HG03565 (cell line): ENCODE measurements around the gene CEMIP2.
"Not testable (repeated sequence)": the region's sequence is repeated elsewhere in the genome, so short reads cannot be mapped to it uniquely, and the experiment has no call there.

Experiments
- ATAC-seq: cut with Tn5 transposase; IDR thresholded peaks from one replicate; pipeline ENCODE4 v1.9.1; 2021; ENCODE audit warnings: mild to moderate bottlenecking, moderate library complexity; ENCODE audit not compliant: unreplicated experiment

The CEMIP2 gene, protein sequence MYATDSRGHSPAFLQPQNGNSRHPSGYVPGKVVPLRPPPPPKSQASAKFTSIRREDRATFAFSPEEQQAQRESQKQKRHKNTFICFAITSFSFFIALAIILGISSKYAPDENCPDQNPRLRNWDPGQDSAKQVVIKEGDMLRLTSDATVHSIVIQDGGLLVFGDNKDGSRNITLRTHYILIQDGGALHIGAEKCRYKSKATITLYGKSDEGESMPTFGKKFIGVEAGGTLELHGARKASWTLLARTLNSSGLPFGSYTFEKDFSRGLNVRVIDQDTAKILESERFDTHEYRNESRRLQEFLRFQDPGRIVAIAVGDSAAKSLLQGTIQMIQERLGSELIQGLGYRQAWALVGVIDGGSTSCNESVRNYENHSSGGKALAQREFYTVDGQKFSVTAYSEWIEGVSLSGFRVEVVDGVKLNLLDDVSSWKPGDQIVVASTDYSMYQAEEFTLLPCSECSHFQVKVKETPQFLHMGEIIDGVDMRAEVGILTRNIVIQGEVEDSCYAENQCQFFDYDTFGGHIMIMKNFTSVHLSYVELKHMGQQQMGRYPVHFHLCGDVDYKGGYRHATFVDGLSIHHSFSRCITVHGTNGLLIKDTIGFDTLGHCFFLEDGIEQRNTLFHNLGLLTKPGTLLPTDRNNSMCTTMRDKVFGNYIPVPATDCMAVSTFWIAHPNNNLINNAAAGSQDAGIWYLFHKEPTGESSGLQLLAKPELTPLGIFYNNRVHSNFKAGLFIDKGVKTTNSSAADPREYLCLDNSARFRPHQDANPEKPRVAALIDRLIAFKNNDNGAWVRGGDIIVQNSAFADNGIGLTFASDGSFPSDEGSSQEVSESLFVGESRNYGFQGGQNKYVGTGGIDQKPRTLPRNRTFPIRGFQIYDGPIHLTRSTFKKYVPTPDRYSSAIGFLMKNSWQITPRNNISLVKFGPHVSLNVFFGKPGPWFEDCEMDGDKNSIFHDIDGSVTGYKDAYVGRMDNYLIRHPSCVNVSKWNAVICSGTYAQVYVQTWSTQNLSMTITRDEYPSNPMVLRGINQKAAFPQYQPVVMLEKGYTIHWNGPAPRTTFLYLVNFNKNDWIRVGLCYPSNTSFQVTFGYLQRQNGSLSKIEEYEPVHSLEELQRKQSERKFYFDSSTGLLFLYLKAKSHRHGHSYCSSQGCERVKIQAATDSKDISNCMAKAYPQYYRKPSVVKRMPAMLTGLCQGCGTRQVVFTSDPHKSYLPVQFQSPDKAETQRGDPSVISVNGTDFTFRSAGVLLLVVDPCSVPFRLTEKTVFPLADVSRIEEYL (N-terminal part only)

DNA sequence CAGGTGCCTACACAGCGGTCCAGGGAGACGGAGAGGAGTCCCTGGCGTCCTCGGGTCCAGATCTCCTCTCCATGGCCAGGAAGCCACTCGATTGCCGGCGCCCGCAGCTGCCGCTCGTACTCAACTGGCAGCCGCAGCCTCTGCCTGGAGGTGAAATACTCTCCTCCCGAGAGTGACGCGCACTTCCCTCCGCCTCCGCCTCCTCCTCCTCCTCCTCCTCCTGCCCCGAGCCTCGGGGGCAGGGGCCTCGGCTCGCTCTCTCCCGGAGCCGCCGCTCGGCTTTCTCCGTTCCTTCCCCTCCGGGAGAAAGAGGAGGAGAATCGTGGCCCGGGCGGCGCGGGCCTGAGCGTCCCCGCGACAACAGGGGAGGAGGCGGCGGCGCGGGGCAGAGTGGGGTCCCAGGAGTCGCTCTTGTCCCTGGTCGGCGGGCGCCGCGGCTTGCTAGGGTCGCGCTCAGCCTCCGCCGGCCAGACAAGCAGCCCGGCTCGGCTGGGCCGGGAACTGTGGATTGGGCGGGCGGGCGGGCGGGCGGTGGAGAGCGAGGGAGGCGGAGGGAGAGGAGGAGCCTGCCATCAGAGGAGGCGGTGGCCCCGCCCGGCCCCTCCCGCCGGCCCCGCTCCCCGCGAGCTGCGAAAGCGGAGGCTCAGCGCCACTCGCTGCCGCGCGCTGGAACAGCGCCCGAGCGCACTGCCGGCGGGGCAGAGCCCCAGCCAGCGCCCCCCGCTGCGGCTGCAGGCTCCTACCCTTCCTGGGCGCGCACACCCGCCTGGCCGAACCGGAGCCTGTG, at the start of gene CEMIP2:
CEMIP2 (minus strand) TSS at position 126 of the 787 bp plus-strand sequence. CDS start 18,140 bp downstream, outside the sequence.
- ATAC-seq = peak; percentile 74

DNA sequence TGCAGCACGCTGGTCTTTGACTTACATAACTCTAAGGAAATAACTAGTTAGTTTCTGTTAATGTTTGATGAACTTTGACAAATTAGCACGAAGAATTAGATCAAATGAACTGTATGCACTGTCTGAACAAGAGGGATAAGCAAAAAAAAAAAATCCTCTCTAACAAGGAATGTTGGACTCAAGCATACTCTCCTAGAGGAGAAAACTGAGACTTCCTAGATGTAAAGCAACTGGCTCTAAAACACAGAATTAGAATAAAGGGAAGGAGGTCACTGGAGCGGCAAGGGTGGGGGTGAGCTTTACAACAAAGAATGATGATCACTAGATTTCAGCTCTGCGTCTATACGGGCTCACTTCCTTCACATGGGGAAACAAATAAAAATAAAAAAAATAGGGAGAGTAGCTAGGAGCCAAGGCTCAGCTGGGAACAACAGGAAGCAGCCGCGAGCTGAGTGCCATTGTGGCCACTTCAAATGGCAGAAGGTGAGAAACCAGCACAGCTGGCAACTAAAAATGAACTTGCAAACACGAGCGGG, 48.7 kb upstream of the CEMIP2 start:
- no peak for ATAC-seq

DNA sequence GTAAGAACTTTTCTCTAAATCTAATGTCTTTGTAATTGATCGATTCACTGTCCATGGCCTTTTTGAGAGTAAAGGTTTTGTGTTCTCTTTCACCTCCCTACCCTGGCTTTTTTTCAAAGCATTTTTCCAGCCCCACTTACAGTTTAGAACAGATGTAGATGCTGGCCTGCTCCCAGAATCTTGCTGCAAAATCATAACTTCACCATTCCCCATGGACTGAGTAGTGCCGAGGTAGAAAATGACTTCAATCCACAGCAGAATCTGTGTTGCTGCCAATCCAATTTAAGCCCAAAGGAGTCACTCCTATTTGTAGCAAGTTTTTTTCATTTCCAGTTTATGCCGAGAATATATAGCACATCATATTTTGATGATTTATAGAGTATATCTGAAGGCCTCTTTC, 46.5 kb upstream of the CEMIP2 start:
- no peak for ATAC-seq

DNA sequence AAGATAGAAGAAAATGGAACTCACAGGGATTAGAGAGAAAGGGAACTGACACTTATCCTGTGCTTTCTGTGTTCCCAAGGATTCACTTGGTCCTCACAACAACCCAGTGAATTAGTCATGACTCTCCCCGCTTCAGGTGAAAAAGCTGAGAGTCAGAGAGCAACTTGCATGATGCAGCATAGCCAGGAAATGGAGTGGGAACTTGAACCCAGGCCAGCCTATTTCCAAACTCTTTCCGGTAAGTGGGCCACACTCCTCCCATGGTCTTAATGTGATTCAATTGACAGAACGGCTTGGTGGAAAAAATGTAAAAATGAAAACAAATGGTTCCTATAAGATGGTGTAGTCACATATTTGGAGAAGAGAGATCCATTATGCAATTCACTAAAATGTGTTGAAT, 45.9 kb upstream of the CEMIP2 start:
- no peak for ATAC-seq

DNA sequence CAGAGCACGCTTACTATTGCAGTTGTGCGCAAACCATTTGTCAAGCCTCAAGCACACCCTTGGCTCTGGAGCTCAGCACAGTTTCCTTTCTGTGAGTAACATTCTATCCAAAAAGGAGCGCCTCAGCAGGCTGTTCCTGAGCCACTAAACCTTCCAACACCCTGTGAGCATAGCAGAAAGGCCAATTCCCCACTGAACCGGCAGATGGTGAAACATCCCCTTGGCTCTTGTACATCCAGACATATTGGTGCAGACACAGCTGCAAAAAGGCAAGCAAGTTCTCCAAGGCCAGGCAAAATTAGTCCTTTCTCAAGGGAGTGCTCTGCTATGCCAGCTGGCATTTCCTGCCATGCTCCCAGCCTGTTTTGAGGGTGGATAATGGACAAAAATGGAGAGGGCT, 44.1 kb upstream of the CEMIP2 start:
- ATAC-seq = no peak

DNA sequence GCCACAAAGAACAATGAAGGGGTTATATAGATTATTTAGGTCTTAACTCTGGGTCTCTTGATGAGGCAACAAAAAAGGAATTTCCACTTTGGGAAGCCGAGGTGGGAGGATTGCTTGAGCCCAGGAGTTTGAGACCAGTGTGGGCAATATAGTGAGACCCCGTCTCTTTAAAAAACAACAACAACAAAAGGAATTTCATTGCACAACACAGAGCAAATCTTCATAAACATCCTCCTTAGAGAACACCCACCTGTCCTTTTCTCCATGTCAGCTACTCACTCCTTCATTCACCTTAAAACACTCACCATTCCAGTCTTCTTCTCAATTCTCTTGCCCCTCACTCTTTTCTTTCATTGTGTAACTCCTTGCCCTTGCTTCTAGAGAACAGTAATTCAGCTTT, 39.8 kb upstream of the CEMIP2 start:
- no peak for ATAC-seq

DNA sequence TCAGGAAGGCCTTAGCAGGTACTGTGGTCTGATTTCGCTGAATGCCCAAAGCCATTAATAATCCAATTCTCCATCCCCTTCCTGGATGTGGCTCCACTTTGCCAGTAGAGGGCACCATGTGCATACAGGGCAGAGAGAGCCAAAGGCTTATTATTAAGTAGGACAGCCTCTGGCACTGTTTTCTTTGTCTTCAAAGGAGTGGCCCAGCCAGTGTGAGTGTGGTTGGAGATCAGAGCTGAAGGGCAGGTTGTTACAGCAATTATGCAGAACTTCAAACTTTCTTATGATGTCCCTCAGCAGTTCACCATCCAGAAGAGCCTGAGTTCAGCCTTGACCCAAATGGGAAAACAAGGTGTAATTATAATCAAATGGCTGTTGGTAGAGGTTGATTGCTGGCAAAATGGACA, 38.6 kb upstream of the CEMIP2 start:
- ATAC-seq = peak; percentile 90

DNA sequence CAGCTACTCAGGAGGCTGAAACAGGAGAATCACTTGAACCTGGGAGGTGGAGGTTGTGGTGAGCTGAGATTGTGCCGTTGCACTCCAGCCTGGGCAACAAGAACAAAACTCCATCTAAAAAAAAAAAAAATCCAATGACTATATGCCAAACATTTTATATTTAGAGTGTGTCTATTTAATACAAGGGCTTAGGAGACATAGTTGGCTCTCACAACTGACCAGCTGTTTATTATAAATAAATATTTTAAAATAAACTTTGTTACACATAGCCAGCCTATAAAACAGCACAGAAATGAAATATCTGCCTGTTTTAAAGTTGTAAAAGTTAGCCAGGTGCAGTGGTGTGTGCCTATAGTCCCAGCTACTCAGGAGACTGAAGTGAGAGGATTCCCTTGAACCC, 36.8 kb upstream of the CEMIP2 start:
- ATAC-seq = not testable (repeated sequence)

DNA sequence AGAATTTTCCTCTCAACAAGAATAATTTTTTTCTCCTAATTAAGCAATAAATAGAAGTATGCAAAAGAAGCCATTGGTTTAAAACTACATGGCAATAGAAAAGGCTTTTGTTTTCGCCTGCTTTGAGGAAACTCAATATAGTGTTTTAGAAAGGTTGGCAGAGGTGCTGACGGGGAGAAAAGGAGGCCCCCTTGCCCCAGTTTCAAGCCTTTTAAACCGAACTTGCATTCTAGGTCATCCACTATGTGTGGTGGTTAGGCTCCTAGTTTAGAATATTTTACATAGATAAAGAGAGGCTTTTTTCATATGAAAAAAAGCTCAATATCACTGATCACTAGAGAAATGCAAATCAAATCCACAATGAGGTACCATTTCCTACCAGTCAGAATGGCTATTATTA, 33.5 kb upstream of the CEMIP2 start:
- ATAC-seq = no peak

DNA sequence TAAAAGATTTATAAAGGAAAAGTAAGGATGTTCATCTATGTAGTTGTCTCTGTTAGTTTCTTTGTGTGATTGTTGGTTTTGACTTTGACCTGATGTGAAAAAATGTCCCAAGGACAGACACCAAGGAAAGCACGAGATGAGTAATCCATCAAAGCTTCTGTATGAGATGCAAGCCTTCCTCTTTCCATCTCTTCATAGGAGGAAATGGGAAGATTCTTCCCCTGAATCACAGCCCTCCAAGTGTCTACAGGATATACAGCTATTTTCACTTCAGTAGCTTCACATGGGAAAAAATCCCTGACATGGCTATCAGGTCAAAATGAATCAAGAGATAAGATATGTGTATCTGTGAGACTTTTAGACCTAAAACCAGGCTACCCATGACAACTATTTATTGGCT, 29.0 kb upstream of the CEMIP2 start:
- ATAC-seq = no peak

DNA sequence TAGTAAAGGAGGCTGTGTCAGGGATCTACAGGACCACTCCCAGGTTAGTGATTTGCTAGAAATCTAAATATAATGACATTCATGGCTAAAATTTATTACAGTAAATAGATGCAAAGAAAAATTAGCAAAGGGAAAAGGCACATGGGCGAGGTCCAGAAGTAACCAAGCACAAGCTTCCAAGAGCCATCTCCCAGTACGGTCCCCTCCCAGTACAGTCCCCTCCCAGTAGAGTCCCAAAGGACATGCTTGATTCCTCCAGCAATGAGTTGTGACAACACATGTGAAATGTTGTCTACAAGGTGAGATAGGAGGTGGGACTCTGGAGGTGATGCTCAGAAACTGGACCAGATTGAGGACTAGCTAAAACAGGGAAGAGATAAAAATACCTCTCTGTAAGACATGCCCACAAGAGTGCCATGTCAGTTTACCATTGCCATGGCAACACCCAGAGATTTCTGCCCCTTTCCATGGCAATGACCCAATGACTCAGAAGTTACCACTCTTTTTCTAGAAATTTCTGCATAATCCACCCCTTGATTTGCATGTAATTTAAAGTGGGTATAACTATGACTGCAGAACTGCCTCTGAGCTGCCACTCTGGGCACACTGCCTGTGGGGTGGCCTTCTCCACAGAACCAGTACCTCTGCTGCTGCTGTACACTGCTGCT, 27.9 kb upstream of the CEMIP2 start:
- no peak for ATAC-seq

DNA sequence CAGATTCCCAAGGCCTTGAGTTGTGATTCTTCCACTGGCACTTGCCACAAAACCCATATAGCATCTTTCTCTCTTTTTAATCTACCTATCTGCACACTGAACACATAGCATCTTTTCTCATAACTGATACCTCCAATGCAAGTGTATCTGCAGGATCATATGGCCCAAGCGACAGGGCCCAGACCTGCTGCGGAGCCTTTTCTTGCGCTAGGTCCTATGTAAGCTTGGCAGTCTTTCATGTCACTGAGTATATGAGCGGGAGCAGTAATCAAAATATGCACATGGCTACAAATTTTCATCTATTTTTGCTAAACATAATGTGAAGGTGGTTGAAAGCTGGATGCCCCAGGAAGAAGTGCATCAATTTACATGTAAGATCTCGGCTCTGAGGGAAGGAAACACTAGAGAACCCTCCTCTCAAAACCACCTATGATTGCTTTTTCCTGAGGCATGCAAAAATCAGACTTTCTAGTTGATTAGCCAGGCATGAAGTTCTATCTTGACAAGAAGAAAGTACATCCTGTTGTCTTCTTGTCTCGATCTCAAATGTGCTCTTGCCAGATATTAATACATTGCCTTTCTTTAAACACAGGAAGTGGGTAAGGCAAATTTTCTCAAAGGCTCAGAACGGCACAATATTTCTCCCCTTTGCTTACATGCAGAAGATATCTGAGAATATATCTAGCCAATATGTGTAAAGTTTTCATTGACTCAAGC, 26.9 kb upstream of the CEMIP2 start:
- ATAC-seq = peak; percentile 96

DNA sequence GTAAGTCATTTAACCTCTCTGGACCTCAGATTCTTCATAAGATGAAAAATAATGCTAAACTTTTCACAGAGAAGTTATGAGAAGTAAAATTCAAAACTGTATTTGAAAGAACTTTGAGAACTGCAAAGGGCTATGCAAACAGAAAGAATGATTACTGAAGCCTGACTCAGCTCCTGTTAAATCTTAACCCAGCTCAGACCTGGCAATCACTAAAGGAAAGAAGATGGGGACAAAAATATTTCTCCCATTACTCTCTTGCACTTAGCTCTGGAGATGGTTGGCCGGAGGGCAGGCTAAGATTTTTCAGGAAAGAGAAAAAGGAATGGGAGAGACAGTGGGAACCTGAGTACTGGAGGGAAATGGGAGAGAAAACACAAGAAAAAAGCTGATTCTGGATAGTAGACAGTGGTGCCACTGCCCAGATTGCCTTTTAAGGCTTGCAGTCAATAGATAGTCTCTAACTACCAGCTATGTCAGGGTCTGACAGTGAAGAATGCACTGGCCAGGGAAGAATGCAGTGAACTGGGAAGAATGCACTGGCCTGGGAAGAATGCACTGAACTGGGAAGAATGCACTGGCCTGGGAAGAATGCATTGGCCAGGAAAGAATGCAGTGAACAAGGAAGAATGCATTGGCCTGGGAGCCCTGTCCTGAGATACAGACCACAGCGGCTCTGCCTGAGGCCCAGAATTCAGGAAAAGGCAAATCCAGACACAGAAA, 25.2 kb upstream of the CEMIP2 start:
- ATAC-seq = no peak

DNA sequence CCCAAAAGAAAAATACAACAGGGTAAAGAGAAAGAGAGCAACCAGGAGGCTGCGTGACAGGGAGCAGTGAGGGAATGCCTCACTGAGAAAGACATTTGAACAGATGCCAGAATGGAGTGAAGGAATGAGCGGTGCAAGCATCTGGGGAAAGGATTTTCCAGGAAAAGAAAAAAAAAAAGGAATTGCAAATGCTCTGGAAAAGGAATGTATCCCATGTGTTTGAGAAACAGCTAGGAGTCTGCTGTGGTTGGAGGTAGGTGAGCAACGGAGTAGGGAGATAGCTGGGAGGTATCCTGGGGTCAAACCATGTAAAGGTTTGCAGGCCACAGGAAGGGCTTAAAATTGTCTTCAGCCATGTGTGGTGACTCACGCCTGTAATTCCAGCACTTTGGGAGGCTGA, 23.6 kb upstream of the CEMIP2 start:
- no peak for ATAC-seq

DNA sequence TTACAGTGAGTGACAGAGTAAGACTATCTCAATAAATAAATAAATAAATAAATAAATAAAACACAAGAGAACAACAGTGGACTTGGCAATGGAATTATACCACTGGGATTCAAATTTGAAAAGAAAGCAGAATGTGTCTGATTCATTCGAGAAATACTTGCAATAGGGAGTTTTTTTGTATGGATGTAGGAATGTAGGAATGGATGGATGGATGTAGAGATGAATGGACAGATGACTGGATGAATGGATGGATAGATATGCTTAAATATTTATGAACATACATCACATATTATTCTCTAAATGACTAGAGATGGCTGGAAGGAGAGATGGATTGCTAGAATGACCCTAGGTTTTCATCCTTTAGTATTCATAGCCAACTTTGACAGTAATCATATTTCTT, 22.0 kb upstream of the CEMIP2 start:
- no peak for ATAC-seq

DNA sequence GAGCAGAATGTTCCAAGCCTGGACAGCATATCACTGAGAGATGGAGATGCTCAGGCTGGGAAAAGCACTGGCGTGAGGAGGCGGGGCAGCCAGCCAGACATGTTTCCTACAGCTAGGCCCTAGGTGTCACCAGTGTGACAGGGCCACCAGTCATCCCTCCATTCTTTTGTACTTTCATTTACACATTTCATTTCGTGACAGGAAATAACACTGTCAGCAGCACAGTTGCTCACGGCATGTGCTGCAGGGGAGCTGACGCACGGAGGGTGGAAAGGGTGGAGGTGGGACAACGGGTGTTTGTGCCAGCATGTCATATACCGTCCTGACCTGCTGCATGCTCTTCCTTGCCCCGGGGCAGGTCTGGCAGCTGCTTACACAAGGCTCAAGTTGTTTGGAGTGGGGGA, 14.8 kb upstream of the CEMIP2 start:
- ATAC-seq = peak; percentile 83

DNA sequence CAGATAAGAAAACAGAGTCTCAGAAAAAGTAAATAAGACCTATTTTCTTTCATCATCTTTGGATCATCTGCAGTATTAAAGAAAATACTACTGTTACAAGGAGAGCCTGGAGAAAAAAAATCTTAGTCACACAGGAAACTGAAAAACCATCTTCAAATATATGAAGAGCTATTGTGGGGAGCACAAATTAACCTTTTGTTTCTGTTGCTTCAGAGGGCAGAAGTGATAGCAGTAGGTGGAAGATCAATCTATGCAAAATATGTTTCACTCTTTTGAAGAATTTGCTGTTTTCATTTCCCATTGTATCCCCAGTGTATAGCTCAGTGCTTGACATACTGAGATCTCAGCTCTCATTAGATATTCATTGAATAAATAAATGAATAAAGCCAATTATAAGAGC, 13.1 kb upstream of the CEMIP2 start:
- peak; percentile 73 for ATAC-seq

DNA sequence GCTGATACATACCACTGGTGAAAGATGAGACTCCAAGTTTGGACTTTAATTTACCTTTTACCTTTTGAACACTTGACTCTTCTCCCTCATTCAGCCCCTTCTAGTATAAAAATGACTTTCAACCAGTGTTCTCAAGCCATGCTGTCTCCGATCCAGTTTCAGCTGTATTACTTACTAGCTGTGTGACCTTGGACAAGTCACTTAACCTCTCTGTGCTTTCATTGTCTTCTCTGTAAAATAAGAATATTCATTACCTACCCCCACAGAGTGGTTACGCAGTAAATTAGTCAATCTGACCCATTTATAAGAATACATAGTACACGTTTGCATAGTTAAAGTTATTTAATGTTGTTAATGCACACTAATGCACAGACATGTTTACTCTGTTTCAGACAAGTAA, 12.6 kb upstream of the CEMIP2 start:
- no peak for ATAC-seq
